Small intestine (tissue), 7 donors: Measurements from ENCODE around the gene ANO10. TPM values are rescaled to one million over a fixed set of nuclear protein-coding genes. Genes with fewer than 3 reads are reported as not detected.
"Not testable (repeated sequence)": the region's sequence is repeated elsewhere in the genome, so short reads cannot be mapped to it uniquely, and the experiment has no call there.

Experiments used
- DNase-seq, 2 donors: peaks; one replicate each; pipeline versions ENCODE4 v3.0.0 to v3.0.0-alpha.2; 2013
- FAIRE-seq: peaks from 2 replicates; lab custom pipeline; 2012; peaks lifted over from hg19 to GRCh38; lab: Jason Lieb, UNC
- H3K27ac ChIP-seq, 3 donors: one replicate each; pipeline ENCODE4 v1.5.1; 2013; ENCODE audit warnings: low read length in 2 of 3, mild to moderate bottlenecking in 2 of 3, control low read depth in 1 of 3, inconsistent platforms in 1 of 3, low read depth in 1 of 3, moderate library complexity in 1 of 3
- H3K27me3 ChIP-seq, 3 donors: one replicate each; pipeline ENCODE4 v1.6.1; 2013; ENCODE audit warnings: low read length in 3 of 3, inconsistent platforms in 1 of 3; ENCODE audit not compliant: control insufficient read depth in 3 of 3, insufficient read depth in 3 of 3
- H3K36me3 ChIP-seq, 3 donors: one replicate each; pipeline ENCODE4 v1.6.1; 2013; ENCODE audit warnings: low read length in 3 of 3, inconsistent platforms in 1 of 3, low read depth in 1 of 3, mild to moderate bottlenecking in 1 of 3, moderate library complexity in 1 of 3; ENCODE audit not compliant: control insufficient read depth in 3 of 3, insufficient read depth in 2 of 3
- H3K4me1 ChIP-seq, 3 donors: one replicate each; pipeline ENCODE4 v1.6.1; 2013; ENCODE audit warnings: low read length in 2 of 3, inconsistent platforms in 1 of 3, low read depth in 1 of 3, mild to moderate bottlenecking in 1 of 3, moderate library complexity in 1 of 3; ENCODE audit not compliant: control insufficient read depth in 3 of 3, insufficient read depth in 2 of 3
- H3K4me3 ChIP-seq, 3 donors: one replicate each; pipeline ENCODE4 v1.5.1; 2013; ENCODE audit warnings: low read length in 3 of 3, control low read depth in 1 of 3, inconsistent platforms in 1 of 3, low read depth in 1 of 3, mild to moderate bottlenecking in 1 of 3, moderate library complexity in 1 of 3
- H3K9me3 ChIP-seq, 2 donors: one replicate each; pipeline ENCODE4 v1.6.1; 2013; ENCODE audit warnings: low read depth in 1 of 2, low read length in 1 of 2; ENCODE audit not compliant: control insufficient read depth in 2 of 2, insufficient read depth in 1 of 2
- WGBS, 3 donors: extraction: QIAGEN DNeasy Blood & Tissue Kit; methylation state at CpG; one replicate each; pipeline ENCODE4 v1.1.7; 2013; 5-methylcytosine and 5-hydroxymethylcytosine counted together
- polyA plus RNA-seq, 4 donors: library from polyadenylated mRNA; stranded (reverse) in 3 of 4; unstranded in 1 of 4; fragments of 200-250 nt in 3 of 4; fragments of 120-200 nt in 1 of 4; gene quantifications; one replicate each; pipeline versions ENCODE4 v1.2.1 to v1.2.3, GENCODE V29; 2013
- donor health status: healthy with polysubstance abuse.
- donor health status: control.
- donor health status: control.
- donor health status: Bipolar disorder and iron deficiency.
- donor health status: healthy.

Gene ANO10
- polyA plus RNA-seq, 4 donors, result 21.7 to 45.6 (median 30.1) TPM

GRCh38 chr3:43497905-43498365 lies 123.9 kb downstream of the ANO10 start:
- 91 to 100% (median 96%) methylated on average over 1 of the region's 1 CpG for WGBS, 3 donors
- H3K4me3 ChIP-seq, result no peak overlapping the region
- H3K27me3 ChIP-seq, result no peaks in the 10 kb centered on the region
- no peaks in the 10 kb centered on the region for H3K4me1 ChIP-seq
- FAIRE-seq, result no peak
- H3K36me3 ChIP-seq, result no peaks in the 10 kb centered on the region
- H3K9me3 ChIP-seq, result no peaks in the 10 kb centered on the region
- DNase-seq, result no peak
- peak overlapping the region in 1 of 3 donors; percentile 11 for H3K27ac ChIP-seq

GRCh38 chr3:43497422-43497821 lies 124.4 kb downstream of the ANO10 start:
- Histone ChIP-seq H3K4me1 (no peaks in the 10 kb centered on the region), H3K27me3 (no peaks in the 10 kb centered on the region), H3K27ac (no peak overlapping the region), H3K9me3 (no peaks in the 10 kb centered on the region), H3K4me3 (no peak overlapping the region), H3K36me3 (no peaks in the 10 kb centered on the region)
- DNase-seq, result no peak
- FAIRE-seq, result no peak

- Histone ChIP-seq H3K9me3 (no peaks in the 10 kb centered on the region), H3K36me3 (no peaks in the 10 kb centered on the region), H3K4me3 (no peak overlapping the region), H3K27ac (no peak overlapping the region), H3K4me1 (no peaks in the 10 kb centered on the region), H3K27me3 (no peaks in the 10 kb centered on the region)
- 88 to 95% (median 92%) methylated on average over 3 of the region's 3 CpGs for WGBS, 3 donors
- no peak for FAIRE-seq
- no peak for DNase-seq
Observed at GRCh38 chr3:43496740-43497375, 125.0 kb downstream of the ANO10 start.

- 97 to 100% (median 98%) methylated on average over 4 of the region's 4 CpGs for WGBS, 3 donors
- FAIRE-seq, result not testable (repeated sequence)
Observed at GRCh38 chr3:43492932-43493331, 128.9 kb downstream of the ANO10 start.

GRCh38 chr3:43491807-43492206 lies 130.0 kb downstream of the ANO10 start:
- H3K27me3 ChIP-seq, result not testable (repeated sequence)

More at GRCh38 chr3:43492932-43493331, 128.9 kb downstream of the ANO10 start:
- H3K27ac ChIP-seq, H3K36me3 ChIP-seq, H3K9me3 ChIP-seq, DNase-seq, H3K4me1 ChIP-seq, H3K27me3 ChIP-seq, H3K4me3 ChIP-seq: not testable (repeated sequence)

GRCh38 chr3:43490640-43491185 lies 131.1 kb downstream of the ANO10 start:
- Histone ChIP-seq H3K36me3 (peaks cover 0 to 4% (median 0%) of the 10 kb centered on the region in 3 donors), H3K4me3 (no peak overlapping the region), H3K4me1 (no peaks in the 10 kb centered on the region), H3K27ac (no peak overlapping the region), H3K9me3 (peaks cover 0 to 2% of the 10 kb centered on the region in 2 donors), H3K27me3 (no peaks in the 10 kb centered on the region)
- DNase-seq, result no peak
- WGBS, 3 donors, result 85 to 90% (median 90%) methylated on average over 7 of the region's 7 CpGs
- FAIRE-seq, result no peak

More at GRCh38 chr3:43491807-43492206, 130.0 kb downstream of the ANO10 start:
- H3K9me3 ChIP-seq, H3K27ac ChIP-seq, H3K4me1 ChIP-seq, DNase-seq, H3K36me3 ChIP-seq, H3K4me3 ChIP-seq, FAIRE-seq: not testable (repeated sequence)
- 22 to 41% (median 30%) methylated on average over 3 of the region's 3 CpGs for WGBS, 3 donors

GRCh38 chr3:43489930-43490329 lies 131.9 kb downstream of the ANO10 start:
- 78 to 86% (median 86%) methylated on average over 5 of the region's 5 CpGs for WGBS, 3 donors
- Histone ChIP-seq H3K4me1 (no peaks in the 10 kb centered on the region), H3K36me3 (peaks cover 0 to 4% (median 4%) of the 10 kb centered on the region in 3 donors), H3K9me3 (peaks cover 0 to 2% of the 10 kb centered on the region in 2 donors), H3K27me3 (no peaks in the 10 kb centered on the region), H3K4me3 (no peak overlapping the region), H3K27ac (no peak overlapping the region)
- FAIRE-seq, result no peak
- DNase-seq, result no peak

GRCh38 chr3:43485931-43486330 lies 135.9 kb downstream of the ANO10 start:
- H3K4me3 ChIP-seq, result no peak overlapping the region
- H3K4me1 ChIP-seq, result no peaks in the 10 kb centered on the region
- no peak overlapping the region for H3K27ac ChIP-seq
- DNase-seq (no peak), FAIRE-seq (no peak)
- no peaks in the 10 kb centered on the region for H3K27me3 ChIP-seq
- peaks cover 0 to 6% of the 10 kb centered on the region in 2 donors for H3K9me3 ChIP-seq
- H3K36me3 ChIP-seq, result peaks cover 0 to 5% (median 4%) of the 10 kb centered on the region in 3 donors
- WGBS, 3 donors, result 93 to 100% (median 96%) methylated on average over 1 of the region's 1 CpG
